RWPE1 (cell line): Measurements from ENCODE around the gene CCL26.
"Not testable (repeated sequence)": the region's sequence is repeated elsewhere in the genome, so short reads cannot be mapped to it uniquely, and the experiment has no call there.

Source experiments
- CTCF ChIA-PET: fragments of 350-600 bp; sonication (Branson Sonifier 250); formaldehyde crosslinking; extraction: SDS; loops from one replicate; lab custom pipeline; 2021; lab: Yijun Ruan, JAX
- POLR2A ChIA-PET: fragments of 400-600 bp; formaldehyde crosslinking; extraction: SDS; loops from one replicate; lab custom pipeline; 2020; ENCODE audit warnings: antibody characterized with exemption; ENCODE audit not compliant: low non-redundant PET; lab: Yijun Ruan, JAX
- DNase-seq: peaks from one replicate; pipeline ENCODE4 v3.0.0; 2012; ENCODE audit warnings: low spot score
- H3K27ac ChIP-seq: fragments of 450-650 bp; 2 replicates; pipeline ENCODE4 v1.5.1; 2017
- TF ChIP-seq, protein P1 (sequence below): fragments of 450-650 bp; conservative IDR thresholded peaks from 2 replicates; pipeline ENCODE4 v1.5.1; 2017; ENCODE audit warnings: low read depth, mild to moderate bottlenecking

The CCL26 gene

DNA sequence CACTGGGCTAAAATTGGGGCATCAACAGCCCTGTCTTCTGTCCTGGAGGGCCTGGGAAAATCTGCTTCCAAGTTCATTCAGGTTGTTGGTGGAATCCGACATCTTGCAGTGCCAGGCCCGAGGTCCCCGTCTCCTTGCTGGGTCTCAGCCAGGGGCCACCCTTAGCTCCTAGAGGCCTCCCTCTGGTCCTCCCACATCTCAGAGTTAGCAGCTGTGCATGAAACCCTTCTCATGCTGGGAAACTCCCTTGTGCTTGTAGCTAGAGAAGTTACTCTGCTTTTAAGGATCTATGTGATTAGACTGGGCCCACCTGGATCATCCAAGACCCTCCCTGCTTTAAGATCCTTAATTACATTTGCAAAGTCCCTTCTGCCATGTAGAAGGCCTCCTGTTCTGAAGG lies 48.6 kb downstream of the CCL26 start:
- ChIA-PET POLR2A (no interaction called here), CTCF (no interaction called here)
- TF ChIP-seq, protein P1, sequence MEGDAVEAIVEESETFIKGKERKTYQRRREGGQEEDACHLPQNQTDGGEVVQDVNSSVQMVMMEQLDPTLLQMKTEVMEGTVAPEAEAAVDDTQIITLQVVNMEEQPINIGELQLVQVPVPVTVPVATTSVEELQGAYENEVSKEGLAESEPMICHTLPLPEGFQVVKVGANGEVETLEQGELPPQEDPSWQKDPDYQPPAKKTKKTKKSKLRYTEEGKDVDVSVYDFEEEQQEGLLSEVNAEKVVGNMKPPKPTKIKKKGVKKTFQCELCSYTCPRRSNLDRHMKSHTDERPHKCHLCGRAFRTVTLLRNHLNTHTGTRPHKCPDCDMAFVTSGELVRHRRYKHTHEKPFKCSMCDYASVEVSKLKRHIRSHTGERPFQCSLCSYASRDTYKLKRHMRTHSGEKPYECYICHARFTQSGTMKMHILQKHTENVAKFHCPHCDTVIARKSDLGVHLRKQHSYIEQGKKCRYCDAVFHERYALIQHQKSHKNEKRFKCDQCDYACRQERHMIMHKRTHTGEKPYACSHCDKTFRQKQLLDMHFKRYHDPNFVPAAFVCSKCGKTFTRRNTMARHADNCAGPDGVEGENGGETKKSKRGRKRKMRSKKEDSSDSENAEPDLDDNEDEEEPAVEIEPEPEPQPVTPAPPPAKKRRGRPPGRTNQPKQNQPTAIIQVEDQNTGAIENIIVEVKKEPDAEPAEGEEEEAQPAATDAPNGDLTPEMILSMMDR = no peak
- H3K27ac ChIP-seq = peak overlapping the region; percentile 9; the same call in 1 of the 2 replicates
- DNase-seq = no peak

DNA sequence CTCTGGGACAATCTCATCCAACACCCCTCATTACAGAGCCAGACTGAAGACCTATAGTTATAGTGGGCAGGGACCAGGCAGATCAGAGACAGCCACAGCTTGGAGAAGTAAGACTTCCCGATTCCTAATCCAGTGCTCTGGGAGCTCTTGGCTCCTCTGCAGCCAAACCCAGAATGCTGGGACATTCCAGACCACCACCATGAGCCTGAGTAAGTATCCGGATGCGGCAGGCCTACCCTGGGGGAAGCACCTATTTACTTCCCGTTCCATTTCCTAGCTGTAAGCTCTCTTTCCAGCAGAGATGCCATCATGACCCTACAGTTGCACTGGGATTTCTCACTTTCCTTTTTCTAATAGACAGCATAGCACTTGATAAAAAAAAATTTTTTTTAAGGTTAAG lies 49.6 kb downstream of the CCL26 start:
- TF ChIP-seq, protein P1 = no peak
- peak overlapping the region; percentile 61 for H3K27ac ChIP-seq
- POLR2A ChIA-PET = interaction anchor here (0.6 kb wide), 1 partner anchor 26 kb away, joined by 4 read pairs; no protein-coding TSS in a partner anchor
- CTCF ChIA-PET = interaction anchor here (0.8 kb wide), 1 partner anchor 25 kb away, joined by 3 read pairs; no protein-coding TSS in a partner anchor
- no peak for DNase-seq

DNA sequence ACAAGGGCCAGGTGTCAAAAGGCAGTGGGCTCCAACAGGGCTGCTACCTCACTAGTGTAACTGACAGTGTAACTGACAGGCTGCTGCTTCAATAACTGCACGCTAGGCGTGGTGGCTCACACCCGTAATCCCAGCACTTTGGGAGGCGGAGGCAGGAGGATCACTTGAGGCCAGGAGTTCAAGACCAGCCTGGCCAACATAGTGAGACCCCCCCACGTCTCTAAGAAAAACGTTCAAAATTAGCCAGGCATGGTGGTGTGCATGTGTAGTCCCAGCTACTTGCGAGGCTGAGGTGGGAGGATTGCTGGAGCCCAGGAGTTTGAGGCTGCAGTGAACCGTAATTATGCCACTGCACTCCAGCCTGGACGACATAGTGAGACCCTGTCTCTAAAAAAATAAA lies 50.1 kb downstream of the CCL26 start:
- peak overlapping the region; percentile 61 for H3K27ac ChIP-seq
- ChIA-PET POLR2A (interaction anchor here (0.6 kb wide), 1 partner anchor 27 kb away, joined by 4 read pairs; no protein-coding TSS in a partner anchor), CTCF (interaction anchor here (0.7 to 0.8 kb wide), 2 partner anchors 17 to 25 kb away, joined by 3 to 4 read pairs; no protein-coding TSS in a partner anchor)
- DNase-seq = not testable (repeated sequence)

DNA sequence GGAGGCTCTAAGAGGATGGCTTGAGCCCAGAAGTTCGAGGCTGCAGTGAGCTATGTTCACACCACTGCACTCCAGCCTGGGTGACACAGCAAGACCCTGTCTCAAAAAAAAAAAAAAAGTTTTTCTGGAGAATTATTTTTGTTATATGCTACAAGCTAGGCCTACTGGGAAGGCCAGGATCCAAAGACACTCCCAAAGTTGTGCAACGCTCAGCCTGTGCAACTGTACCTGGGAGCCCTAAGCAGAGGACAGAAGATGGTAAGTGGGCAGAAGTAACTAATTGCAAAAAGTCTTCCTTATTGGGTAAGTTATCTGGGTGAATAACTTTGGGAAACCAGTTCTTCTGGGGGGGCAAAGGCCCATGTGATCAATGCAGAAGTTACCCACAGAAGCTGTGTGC lies 50.6 kb downstream of the CCL26 start:
- ChIA-PET CTCF (interaction anchor here (0.7 kb wide), 1 partner anchor 18 kb away, joined by 4 read pairs; no protein-coding TSS in a partner anchor), POLR2A (no interaction called here)
- DNase-seq = no peak
- TF ChIP-seq, protein P1 = no peak
- peak overlapping the region; percentile 61 for H3K27ac ChIP-seq

DNA sequence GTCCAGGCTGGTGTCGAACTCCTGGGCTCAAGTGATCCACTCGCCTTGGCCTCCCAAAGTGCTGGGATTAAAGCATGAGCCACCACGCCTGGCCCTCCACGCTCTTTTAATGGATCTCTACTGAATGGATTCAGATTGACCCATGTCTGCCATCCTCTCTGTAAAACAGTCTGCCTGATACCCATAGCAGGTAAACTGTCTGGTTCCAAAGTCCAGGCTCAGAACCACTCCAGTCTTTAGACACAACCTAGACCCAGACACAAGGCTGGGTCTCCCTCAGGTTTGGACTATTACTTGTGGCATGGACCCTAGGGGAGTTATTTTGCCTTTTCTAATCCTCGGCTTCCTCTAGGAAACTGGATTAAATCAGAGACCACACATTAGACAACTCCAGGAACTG lies 52.4 kb downstream of the CCL26 start:
- DNase-seq = no peak
- POLR2A ChIA-PET = no interaction called here
- H3K27ac ChIP-seq = no peak overlapping the region
- CTCF ChIA-PET = no interaction called here
- TF ChIP-seq, protein P1 = no peak
